GM13977 (cell line): ENCODE measurements around the gene CACNA1B.

Experiments
- DNase-seq: peaks from one replicate; pipeline ENCODE4 v3.0.0; 2012; ENCODE audit warnings: low spot score
- CTCF ChIP-seq: IDR thresholded peaks from 2 replicates; pipeline ENCODE4 v1.5.1; 2012; ENCODE audit warnings: mild to moderate bottlenecking, control low read depth; ENCODE audit not compliant: insufficient read depth; ENCODE audit errors: extremely low read depth, missing control alignments
- in situ Hi-C: fragments of 300-500 bp; cut with MboI; formaldehyde crosslinking; loops from one replicate; pipeline ENCODE4 v1.12.0; 2022; ENCODE audit warnings: low sequenced_read_pairs, low pct_unique_long_range_greater_than_20kb, mixed read lengths, inconsistent platforms; ENCODE audit not compliant: unreplicated experiment

CACNA1B gene

DNA sequence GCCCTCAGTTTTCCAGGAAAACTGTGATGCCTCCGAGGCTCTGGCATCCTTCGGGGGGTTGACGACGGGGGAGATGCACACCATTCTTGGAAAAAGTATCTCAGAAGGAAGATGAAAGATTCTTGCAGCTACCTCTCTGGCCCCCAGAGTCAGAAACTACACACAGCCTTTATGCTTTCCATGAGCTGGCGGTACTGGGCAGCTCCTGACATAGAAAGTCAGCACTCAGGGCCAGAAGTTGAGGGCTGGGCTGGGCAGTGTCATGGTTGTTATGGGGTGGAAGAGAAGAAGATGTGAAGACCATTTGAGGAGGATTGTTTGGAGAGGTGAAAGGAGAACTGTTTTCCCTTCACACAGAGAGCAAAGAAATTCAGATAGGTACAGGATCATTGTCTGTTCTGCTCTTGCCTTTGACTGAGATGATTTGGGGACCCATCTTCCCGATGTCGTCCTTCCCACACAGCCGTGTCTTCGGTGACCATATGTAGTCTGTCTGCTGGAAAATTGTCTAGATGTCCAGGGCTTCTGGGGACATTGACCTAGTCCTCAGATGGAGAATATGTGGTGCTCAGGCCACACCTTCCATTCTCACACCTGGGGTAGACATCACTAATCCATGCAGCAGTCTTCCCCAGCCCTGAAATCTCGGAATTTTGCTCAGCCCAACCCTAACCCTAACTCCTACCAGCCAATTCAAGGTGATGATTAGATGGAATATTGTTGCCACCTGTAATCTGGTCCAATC lies 237.1 kb downstream of the CACNA1B start:
- no peak for TF ChIP-seq CTCF
- in situ Hi-C loops: no loop called here
- no peak for DNase-seq

DNA sequence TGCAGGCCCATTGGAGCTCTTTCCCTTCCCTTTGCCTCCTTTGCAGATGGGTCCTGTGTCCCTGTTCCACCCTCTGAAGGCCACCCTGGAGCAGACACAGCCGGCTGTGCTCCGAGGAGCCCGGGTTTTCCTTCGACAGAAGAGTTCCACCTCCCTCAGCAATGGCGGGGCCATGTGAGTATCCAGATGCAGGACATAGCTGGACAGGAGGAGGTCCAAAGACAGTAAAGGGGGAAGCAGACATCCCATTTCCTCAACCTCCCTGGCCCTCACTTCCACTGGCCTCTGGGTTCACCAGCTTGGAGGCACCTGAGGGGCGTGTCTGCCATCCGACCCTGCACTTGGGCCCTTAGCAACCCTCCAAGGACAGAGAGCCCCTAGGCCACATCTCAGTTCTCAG lies 237.9 kb downstream of the CACNA1B start:
- in situ Hi-C loops: no loop called here
- no peak for TF ChIP-seq CTCF
- no peak for DNase-seq

- TF ChIP-seq CTCF: no peak
- in situ Hi-C loops: no loop called here
- no peak for DNase-seq
These were observed 238.9 kb downstream of the CACNA1B start for GRCh38 chr9:138116521-138116920.

DNA sequence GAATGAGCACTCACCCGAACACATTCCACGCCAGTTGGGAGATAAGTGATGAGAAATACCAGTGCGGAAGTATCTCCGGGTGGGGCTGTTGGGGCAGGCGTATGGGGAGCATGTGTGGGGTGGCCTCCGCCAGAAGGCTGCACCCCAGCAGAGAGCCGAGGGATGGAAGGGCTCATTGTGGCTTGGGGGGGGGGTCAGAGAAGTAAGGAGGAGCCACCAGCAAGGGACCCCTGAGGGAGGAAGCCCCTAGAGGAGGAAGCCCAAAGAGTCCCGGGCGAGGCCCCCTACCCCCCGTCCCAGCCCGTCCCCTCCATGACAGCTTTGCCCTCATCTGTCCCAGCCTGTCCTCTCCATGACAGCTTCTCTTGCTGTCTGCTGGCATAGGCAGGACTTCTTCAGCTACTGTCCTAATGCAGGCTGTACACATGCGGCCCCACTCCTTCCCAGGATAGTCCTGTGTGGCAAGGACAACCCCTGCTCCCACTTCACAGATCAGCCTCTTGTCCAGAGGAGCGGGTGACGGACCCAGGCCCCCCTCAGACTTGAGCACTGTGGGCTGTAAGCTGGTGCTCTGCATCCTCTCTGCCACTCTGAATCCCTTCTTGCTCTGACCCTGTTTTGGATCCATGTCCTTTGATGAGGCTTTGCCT lies 239.6 kb downstream of the CACNA1B start:
- no peak for TF ChIP-seq CTCF
- in situ Hi-C loops: no loop called here
- DNase-seq: no peak

GRCh38 chr9:138117836-138118235 lies 240.3 kb downstream of the CACNA1B start:
- no peak for TF ChIP-seq CTCF
- no peak for DNase-seq
- in situ Hi-C loops: no loop called here

- TF ChIP-seq CTCF: no peak
- in situ Hi-C loops: no loop called here
- DNase-seq: no peak
These were observed 241.1 kb downstream of the CACNA1B start for GRCh38 chr9:138118601-138119071.
